ENCODE data around the gene SSNA1. TPM values are rescaled to one million over a fixed set of nuclear protein-coding genes. Genes with fewer than 3 reads are reported as not detected.

Gene SSNA1
- total and polyA plus RNA-seq, 9 of the 15 experiments (the other 6 are each of a cell fraction or from before 2014, with no cell fraction given), result 1.9 to 130 (median 57.1) TPM

- TF ChIP-seq ZNF318 (IDR thresholded peaks at IDR 0.05; ENCODE audit: borderline replicate concordance in 1 of 2, low read depth in 1 of 2), result no peak
- TF ChIP-seq POLR2G (IDR thresholded peaks at IDR 0.05; ENCODE audit: low read depth, low read length), result no peak
- no peak for TF ChIP-seq PBX2 (CRISPR knock-in tag; IDR thresholded peaks at IDR 0.05; ENCODE audit: low read depth)
- TF ChIP-seq PBX2 (tag; conservative IDR thresholded peaks at IDR 0.05; ENCODE audit: low read depth), result no peak
- TF ChIP-seq EZH2 (IDR thresholded peaks at IDR 0.05; ENCODE audit: borderline replicate concordance, low read depth, low read length), result no peak
- no peak for TF ChIP-seq TFAM (CRISPR knock-in tag; conservative IDR thresholded peaks at IDR 0.05)
- TF ChIP-seq KDM1A (IDR thresholded peaks at IDR 0.05), result peak in 1 of 2 experiments; percentile 93; a peak in 2 of 4 replicates
Measured at GRCh38 chr9:137152844-137153405, 35.6 kb upstream of the SSNA1 start (continued).
